ENCODE measurements around the gene NDUFA8. TPM values are rescaled to one million over a fixed set of nuclear protein-coding genes. Genes with fewer than 3 reads are reported as not detected.

Gene NDUFA8
- total RNA-seq, 1 experiment from 2014 or later, result 70.7 TPM

DNA sequence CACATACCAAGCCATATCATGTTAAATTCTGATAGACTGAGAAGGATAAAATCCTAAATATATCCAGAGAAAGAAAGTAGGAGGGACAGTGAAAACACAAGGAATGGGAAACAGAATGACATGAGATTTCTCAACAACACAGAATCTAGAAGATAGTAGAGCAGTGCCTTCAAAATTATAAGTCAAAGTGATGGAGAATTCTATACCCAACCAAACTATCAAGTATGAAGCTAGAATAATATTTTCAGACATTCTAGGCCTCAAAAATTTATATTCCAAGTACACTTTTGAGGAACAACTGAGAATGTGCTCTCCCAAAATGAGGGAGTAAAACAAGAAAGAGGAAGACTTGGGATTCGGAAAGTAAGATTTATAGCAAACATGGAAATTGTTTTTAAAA is 55.6 kb downstream of the NDUFA8 start (continued):
- TF ChIP-seq, protein P1, sequence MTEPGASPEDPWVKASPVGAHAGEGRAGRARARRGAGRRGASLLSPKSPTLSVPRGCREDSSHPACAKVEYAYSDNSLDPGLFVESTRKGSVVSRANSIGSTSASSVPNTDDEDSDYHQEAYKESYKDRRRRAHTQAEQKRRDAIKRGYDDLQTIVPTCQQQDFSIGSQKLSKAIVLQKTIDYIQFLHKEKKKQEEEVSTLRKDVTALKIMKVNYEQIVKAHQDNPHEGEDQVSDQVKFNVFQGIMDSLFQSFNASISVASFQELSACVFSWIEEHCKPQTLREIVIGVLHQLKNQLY (CRISPR knock-in tag; IDR thresholded peaks at IDR 0.05), result no peak

DNA sequence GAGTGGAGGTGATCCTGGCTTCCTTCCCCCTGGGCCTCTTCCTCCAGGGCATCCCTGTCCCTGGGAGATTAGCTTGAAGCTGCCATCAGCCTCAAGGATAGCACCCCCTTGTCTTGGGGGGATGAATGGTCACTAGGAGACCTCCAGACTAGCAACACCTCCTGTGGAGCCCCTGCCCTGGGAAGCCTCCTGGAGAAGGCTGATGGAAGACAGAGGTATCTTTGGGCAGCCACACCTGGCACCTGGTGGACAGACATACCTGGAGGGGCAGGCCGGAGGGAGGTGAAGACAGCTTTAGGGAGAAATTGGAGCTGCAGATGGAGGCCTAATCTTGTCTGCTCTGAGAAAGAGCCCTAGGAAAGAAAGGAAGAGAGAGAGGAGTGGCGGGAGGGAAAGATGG is 57.4 kb downstream of the NDUFA8 start:
- DNase-seq (ENCODE audit: low spot score) (no peak), ATAC-seq (no peak)
- POLR2A ChIA-PET, result no interaction called here
- TF ChIP-seq, protein P2, sequence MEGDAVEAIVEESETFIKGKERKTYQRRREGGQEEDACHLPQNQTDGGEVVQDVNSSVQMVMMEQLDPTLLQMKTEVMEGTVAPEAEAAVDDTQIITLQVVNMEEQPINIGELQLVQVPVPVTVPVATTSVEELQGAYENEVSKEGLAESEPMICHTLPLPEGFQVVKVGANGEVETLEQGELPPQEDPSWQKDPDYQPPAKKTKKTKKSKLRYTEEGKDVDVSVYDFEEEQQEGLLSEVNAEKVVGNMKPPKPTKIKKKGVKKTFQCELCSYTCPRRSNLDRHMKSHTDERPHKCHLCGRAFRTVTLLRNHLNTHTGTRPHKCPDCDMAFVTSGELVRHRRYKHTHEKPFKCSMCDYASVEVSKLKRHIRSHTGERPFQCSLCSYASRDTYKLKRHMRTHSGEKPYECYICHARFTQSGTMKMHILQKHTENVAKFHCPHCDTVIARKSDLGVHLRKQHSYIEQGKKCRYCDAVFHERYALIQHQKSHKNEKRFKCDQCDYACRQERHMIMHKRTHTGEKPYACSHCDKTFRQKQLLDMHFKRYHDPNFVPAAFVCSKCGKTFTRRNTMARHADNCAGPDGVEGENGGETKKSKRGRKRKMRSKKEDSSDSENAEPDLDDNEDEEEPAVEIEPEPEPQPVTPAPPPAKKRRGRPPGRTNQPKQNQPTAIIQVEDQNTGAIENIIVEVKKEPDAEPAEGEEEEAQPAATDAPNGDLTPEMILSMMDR (IDR thresholded peaks at IDR 0.05), result no peak
- TF ChIP-seq ZNF219 (CRISPR knock-in tag; IDR thresholded peaks at IDR 0.05; ENCODE audit: borderline replicate concordance), result no peak
- TF ChIP-seq, protein P3, sequence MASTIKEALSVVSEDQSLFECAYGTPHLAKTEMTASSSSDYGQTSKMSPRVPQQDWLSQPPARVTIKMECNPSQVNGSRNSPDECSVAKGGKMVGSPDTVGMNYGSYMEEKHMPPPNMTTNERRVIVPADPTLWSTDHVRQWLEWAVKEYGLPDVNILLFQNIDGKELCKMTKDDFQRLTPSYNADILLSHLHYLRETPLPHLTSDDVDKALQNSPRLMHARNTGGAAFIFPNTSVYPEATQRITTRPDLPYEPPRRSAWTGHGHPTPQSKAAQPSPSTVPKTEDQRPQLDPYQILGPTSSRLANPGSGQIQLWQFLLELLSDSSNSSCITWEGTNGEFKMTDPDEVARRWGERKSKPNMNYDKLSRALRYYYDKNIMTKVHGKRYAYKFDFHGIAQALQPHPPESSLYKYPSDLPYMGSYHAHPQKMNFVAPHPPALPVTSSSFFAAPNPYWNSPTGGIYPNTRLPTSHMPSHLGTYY (CRISPR knock-in tag; IDR thresholded peaks at IDR 0.05), result no peak
- TF ChIP-seq, protein P4, sequence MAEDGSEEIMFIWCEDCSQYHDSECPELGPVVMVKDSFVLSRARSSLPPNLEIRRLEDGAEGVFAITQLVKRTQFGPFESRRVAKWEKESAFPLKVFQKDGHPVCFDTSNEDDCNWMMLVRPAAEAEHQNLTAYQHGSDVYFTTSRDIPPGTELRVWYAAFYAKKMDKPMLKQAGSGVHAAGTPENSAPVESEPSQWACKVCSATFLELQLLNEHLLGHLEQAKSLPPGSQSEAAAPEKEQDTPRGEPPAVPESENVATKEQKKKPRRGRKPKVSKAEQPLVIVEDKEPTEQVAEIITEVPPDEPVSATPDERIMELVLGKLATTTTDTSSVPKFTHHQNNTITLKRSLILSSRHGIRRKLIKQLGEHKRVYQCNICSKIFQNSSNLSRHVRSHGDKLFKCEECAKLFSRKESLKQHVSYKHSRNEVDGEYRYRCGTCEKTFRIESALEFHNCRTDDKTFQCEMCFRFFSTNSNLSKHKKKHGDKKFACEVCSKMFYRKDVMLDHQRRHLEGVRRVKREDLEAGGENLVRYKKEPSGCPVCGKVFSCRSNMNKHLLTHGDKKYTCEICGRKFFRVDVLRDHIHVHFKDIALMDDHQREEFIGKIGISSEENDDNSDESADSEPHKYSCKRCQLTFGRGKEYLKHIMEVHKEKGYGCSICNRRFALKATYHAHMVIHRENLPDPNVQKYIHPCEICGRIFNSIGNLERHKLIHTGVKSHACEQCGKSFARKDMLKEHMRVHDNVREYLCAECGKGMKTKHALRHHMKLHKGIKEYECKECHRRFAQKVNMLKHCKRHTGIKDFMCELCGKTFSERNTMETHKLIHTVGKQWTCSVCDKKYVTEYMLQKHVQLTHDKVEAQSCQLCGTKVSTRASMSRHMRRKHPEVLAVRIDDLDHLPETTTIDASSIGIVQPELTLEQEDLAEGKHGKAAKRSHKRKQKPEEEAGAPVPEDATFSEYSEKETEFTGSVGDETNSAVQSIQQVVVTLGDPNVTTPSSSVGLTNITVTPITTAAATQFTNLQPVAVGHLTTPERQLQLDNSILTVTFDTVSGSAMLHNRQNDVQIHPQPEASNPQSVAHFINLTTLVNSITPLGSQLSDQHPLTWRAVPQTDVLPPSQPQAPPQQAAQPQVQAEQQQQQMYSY (CRISPR knock-in tag; IDR thresholded peaks at IDR 0.05), result no peak
- no peak for TF ChIP-seq RELA (CRISPR knock-in tag; IDR thresholded peaks at IDR 0.05; ENCODE audit: borderline replicate concordance)
- TF ChIP-seq, protein P5, sequence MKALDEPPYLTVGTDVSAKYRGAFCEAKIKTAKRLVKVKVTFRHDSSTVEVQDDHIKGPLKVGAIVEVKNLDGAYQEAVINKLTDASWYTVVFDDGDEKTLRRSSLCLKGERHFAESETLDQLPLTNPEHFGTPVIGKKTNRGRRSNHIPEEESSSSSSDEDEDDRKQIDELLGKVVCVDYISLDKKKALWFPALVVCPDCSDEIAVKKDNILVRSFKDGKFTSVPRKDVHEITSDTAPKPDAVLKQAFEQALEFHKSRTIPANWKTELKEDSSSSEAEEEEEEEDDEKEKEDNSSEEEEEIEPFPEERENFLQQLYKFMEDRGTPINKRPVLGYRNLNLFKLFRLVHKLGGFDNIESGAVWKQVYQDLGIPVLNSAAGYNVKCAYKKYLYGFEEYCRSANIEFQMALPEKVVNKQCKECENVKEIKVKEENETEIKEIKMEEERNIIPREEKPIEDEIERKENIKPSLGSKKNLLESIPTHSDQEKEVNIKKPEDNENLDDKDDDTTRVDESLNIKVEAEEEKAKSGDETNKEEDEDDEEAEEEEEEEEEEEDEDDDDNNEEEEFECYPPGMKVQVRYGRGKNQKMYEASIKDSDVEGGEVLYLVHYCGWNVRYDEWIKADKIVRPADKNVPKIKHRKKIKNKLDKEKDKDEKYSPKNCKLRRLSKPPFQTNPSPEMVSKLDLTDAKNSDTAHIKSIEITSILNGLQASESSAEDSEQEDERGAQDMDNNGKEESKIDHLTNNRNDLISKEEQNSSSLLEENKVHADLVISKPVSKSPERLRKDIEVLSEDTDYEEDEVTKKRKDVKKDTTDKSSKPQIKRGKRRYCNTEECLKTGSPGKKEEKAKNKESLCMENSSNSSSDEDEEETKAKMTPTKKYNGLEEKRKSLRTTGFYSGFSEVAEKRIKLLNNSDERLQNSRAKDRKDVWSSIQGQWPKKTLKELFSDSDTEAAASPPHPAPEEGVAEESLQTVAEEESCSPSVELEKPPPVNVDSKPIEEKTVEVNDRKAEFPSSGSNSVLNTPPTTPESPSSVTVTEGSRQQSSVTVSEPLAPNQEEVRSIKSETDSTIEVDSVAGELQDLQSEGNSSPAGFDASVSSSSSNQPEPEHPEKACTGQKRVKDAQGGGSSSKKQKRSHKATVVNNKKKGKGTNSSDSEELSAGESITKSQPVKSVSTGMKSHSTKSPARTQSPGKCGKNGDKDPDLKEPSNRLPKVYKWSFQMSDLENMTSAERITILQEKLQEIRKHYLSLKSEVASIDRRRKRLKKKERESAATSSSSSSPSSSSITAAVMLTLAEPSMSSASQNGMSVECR (CRISPR knock-in tag; IDR thresholded peaks at IDR 0.05; ENCODE audit: borderline replicate concordance), result no peak
- no peak for TF ChIP-seq OVOL2 (CRISPR knock-in tag; IDR thresholded peaks at IDR 0.05; ENCODE audit: borderline replicate concordance)
- TF ChIP-seq, protein P6, sequence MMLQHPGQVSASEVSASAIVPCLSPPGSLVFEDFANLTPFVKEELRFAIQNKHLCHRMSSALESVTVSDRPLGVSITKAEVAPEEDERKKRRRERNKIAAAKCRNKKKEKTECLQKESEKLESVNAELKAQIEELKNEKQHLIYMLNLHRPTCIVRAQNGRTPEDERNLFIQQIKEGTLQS (CRISPR knock-in tag; conservative IDR thresholded peaks at IDR 0.05), result no peak
- TF ChIP-seq FOXJ3 (CRISPR knock-in tag; IDR thresholded peaks at IDR 0.05; ENCODE audit: borderline replicate concordance), result no peak
- peaks cover 6% of the 10 kb centered on the region for H3K27me3 Mint-ChIP-seq (ENCODE audit: low read depth)
- H3K4me3 Mint-ChIP-seq, result no peak overlapping the region
- H3K4me1 Mint-ChIP-seq, result peaks cover 8% of the 10 kb centered on the region
- no peak overlapping the region for H3K27ac Mint-ChIP-seq
- H3K36me3 Mint-ChIP-seq, result peaks cover 4% of the 10 kb centered on the region; the same call in 1 of the 2 replicates
- CTCF ChIA-PET, result interaction anchor here (1.5 to 3.2 kb wide), 4 partner anchors 20 to 254 kb away, joined by 5 to 28 read pairs (median 8); no protein-coding TSS in a partner anchor
- peaks cover 10% of the 10 kb centered on the region for H3K9me3 Mint-ChIP-seq

Measured in WTC11 (cell line).